ENCODE results near the gene PLEKHM2.

Gene PLEKHM2

DNA sequence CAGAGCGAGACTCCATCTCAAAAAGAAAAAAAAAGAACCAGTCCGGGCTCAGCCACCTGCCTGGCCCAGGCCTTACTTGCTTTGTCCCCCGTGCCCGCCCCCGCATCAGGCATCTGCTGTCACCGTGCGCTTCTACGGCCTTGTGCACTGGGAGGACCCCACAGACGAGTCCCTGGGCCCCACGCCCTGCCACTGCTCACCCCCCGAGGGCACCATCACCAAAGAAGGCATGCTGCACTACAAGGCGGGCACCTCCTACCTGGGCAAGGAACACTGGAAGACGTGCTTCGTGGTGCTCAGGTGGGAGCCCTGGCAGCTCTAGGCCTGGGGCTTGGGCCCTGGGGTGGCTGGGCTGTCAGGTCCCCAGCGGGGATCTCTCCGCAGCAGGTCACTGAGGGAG, 46.3 kb downstream of the PLEKHM2 start:
- Histone ChIP-seq H3K4me1 (ENCODE audit: control insufficient read depth, insufficient read depth, low read length) (peaks cover 4% of the 10 kb centered on the region), H3K4me3 (ENCODE audit: low read length) (no peak overlapping the region), H3K9ac (ENCODE audit: low read length) (no peak overlapping the region), H3K9me3 (ENCODE audit: control insufficient read depth, low read length) (no peaks in the 10 kb centered on the region), H3K36me3 (ENCODE audit: control insufficient read depth, insufficient read depth, low read length, severe bottlenecking) (peaks cover 93% of the 10 kb centered on the region), H3K27me3 (replicated peaks; ENCODE audit: control insufficient read depth, insufficient read depth, low read length) (no peaks in the 10 kb centered on the region)
- no peak for DNase-seq (ENCODE audit: low read depth)

DNA sequence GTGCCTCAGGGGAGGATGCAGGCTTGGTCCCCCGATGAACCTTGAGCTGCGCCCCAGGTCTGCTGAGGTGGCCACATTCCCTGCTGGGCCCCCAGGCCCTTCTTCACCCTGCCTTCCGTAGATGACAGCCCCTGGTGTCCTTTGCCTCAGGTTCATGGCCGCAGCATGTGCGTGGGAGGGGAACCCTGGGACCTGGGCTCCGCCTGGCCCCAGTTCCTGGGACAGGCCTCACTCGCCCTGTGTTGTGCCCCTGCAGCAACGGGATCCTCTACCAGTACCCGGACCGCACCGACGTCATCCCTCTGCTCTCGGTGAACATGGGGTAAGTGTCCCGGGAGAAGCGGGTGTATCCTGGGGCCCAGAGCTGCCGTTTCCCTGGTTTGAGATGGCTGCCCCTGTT, 46.8 kb downstream of the PLEKHM2 start:
- Histone ChIP-seq H3K4me3 (ENCODE audit: low read length) (no peak overlapping the region), H3K27me3 (replicated peaks; ENCODE audit: control insufficient read depth, insufficient read depth, low read length) (no peaks in the 10 kb centered on the region), H3K4me1 (ENCODE audit: control insufficient read depth, insufficient read depth, low read length) (peaks cover 8% of the 10 kb centered on the region), H3K36me3 (ENCODE audit: control insufficient read depth, insufficient read depth, low read length, severe bottlenecking) (peaks cover 88% of the 10 kb centered on the region), H3K9ac (ENCODE audit: low read length) (no peak overlapping the region), H3K9me3 (ENCODE audit: control insufficient read depth, low read length) (no peaks in the 10 kb centered on the region)
- no peak for DNase-seq (ENCODE audit: low read depth)

GRCh38 chr1:15731735-15732685, 47.9 kb downstream of the PLEKHM2 start:
- no peaks in the 10 kb centered on the region for H3K9me3 ChIP-seq (ENCODE audit: control insufficient read depth, low read length)
- no peak for DNase-seq (ENCODE audit: low read depth)
- H3K27me3 ChIP-seq (replicated peaks; ENCODE audit: control insufficient read depth, insufficient read depth, low read length) = no peaks in the 10 kb centered on the region
- H3K4me3 ChIP-seq (ENCODE audit: low read length) = no peak overlapping the region
- H3K4me1 ChIP-seq (ENCODE audit: control insufficient read depth, insufficient read depth, low read length) = peaks cover 12% of the 10 kb centered on the region
- no peak overlapping the region for H3K9ac ChIP-seq (ENCODE audit: low read length)
- H3K36me3 ChIP-seq (ENCODE audit: control insufficient read depth, insufficient read depth, low read length, severe bottlenecking) = peaks cover 77% of the 10 kb centered on the region

GRCh38 chr1:15732686-15733081, 48.6 kb downstream of the PLEKHM2 start:
- Histone ChIP-seq H3K36me3 (ENCODE audit: control insufficient read depth, insufficient read depth, low read length, severe bottlenecking) (peaks cover 70% of the 10 kb centered on the region), H3K27me3 (replicated peaks; ENCODE audit: control insufficient read depth, insufficient read depth, low read length) (no peaks in the 10 kb centered on the region), H3K4me3 (ENCODE audit: low read length) (no peak overlapping the region), H3K4me1 (ENCODE audit: control insufficient read depth, insufficient read depth, low read length) (peaks cover 17% of the 10 kb centered on the region), H3K9ac (ENCODE audit: low read length) (no peak overlapping the region), H3K9me3 (ENCODE audit: control insufficient read depth, low read length) (no peaks in the 10 kb centered on the region)
- DNase-seq (ENCODE audit: low read depth) = no peak

GRCh38 chr1:15733218-15733725, 49.2 kb downstream of the PLEKHM2 start:
- Histone ChIP-seq H3K9me3 (ENCODE audit: control insufficient read depth, low read length) (no peaks in the 10 kb centered on the region), H3K27me3 (replicated peaks; ENCODE audit: control insufficient read depth, insufficient read depth, low read length) (no peaks in the 10 kb centered on the region), H3K4me3 (ENCODE audit: low read length) (no peak overlapping the region), H3K4me1 (ENCODE audit: control insufficient read depth, insufficient read depth, low read length) (peaks cover 17% of the 10 kb centered on the region), H3K9ac (ENCODE audit: low read length) (no peak overlapping the region), H3K36me3 (ENCODE audit: control insufficient read depth, insufficient read depth, low read length, severe bottlenecking) (peaks cover 65% of the 10 kb centered on the region)
- no peak for DNase-seq (ENCODE audit: low read depth)

DNA sequence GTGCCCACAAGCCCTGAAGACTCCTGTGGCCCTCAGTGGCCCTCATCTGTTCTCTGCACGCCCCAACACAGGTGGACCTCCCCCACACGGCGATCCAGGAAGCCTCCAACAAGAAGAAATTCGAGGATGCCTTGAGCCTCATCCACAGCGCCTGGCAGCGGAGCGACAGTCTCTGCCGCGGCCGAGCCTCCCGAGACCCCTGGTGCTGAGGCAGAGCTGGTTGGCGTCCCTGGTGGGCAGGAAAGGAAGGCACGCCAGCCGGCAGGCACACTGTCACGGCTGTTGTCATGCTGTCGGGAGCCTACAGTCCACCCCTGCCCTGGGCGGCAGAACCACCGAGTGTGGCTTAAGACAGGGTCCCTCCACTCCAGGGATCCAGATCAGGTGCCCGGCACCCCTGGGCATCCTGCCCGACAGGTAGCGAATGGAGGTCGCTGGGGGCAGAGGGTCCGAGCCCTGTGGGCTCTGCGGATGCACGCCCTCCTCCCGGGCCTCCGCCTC, 49.7 kb downstream of the PLEKHM2 start:
- H3K36me3 ChIP-seq (ENCODE audit: control insufficient read depth, insufficient read depth, low read length, severe bottlenecking) = peaks cover 60% of the 10 kb centered on the region
- H3K9me3 ChIP-seq (ENCODE audit: control insufficient read depth, low read length) = no peaks in the 10 kb centered on the region
- H3K27me3 ChIP-seq (replicated peaks; ENCODE audit: control insufficient read depth, insufficient read depth, low read length) = no peaks in the 10 kb centered on the region
- H3K9ac ChIP-seq (ENCODE audit: low read length) = no peak overlapping the region
- H3K4me1 ChIP-seq (ENCODE audit: control insufficient read depth, insufficient read depth, low read length) = peaks cover 17% of the 10 kb centered on the region
- DNase-seq (ENCODE audit: low read depth) = no peak
- no peak overlapping the region for H3K4me3 ChIP-seq (ENCODE audit: low read length)

GRCh38 chr1:15734296-15734695, 50.2 kb downstream of the PLEKHM2 start:
- DNase-seq (ENCODE audit: low read depth) = no peak
- no peaks in the 10 kb centered on the region for H3K27me3 ChIP-seq (replicated peaks; ENCODE audit: control insufficient read depth, insufficient read depth, low read length)
- no peaks in the 10 kb centered on the region for H3K9me3 ChIP-seq (ENCODE audit: control insufficient read depth, low read length)
- no peak overlapping the region for H3K9ac ChIP-seq (ENCODE audit: low read length)
- peaks cover 17% of the 10 kb centered on the region for H3K4me1 ChIP-seq (ENCODE audit: control insufficient read depth, insufficient read depth, low read length)
- peaks cover 54% of the 10 kb centered on the region for H3K36me3 ChIP-seq (ENCODE audit: control insufficient read depth, insufficient read depth, low read length, severe bottlenecking)
- H3K4me3 ChIP-seq (ENCODE audit: low read length) = no peak overlapping the region

DNA sequence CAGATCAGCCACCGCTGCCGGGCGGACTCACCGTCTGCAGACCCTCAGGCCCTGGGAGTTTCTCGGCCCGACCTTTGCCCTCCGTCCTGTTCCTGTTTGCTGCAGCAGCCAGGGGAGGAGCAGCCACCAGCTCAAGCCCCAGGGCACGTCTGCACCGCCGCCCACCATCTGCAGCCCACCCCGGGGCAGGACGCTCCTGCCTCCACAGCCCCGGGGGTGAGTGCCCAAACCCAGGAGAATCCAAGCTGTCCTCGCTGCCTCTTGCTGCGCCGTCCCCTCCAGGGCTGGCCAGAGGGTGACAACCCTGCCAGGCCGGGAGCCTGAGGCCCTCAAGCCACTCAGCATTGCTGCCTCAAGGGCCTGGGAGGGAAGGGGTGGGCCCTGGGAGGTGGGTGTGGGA, 50.8 kb downstream of the PLEKHM2 start:
- H3K4me3 ChIP-seq (ENCODE audit: low read length) = no peak overlapping the region
- peaks cover 49% of the 10 kb centered on the region for H3K36me3 ChIP-seq (ENCODE audit: control insufficient read depth, insufficient read depth, low read length, severe bottlenecking)
- DNase-seq (ENCODE audit: low read depth) = no peak
- no peak overlapping the region for H3K9ac ChIP-seq (ENCODE audit: low read length)
- no peaks in the 10 kb centered on the region for H3K27me3 ChIP-seq (replicated peaks; ENCODE audit: control insufficient read depth, insufficient read depth, low read length)
- H3K9me3 ChIP-seq (ENCODE audit: control insufficient read depth, low read length) = no peaks in the 10 kb centered on the region
- peaks cover 17% of the 10 kb centered on the region for H3K4me1 ChIP-seq (ENCODE audit: control insufficient read depth, insufficient read depth, low read length)

- no peaks in the 10 kb centered on the region for H3K27me3 ChIP-seq (replicated peaks; ENCODE audit: control insufficient read depth, insufficient read depth, low read length)
- no peak overlapping the region for H3K9ac ChIP-seq (ENCODE audit: low read length)
- peaks cover 17% of the 10 kb centered on the region for H3K4me1 ChIP-seq (ENCODE audit: control insufficient read depth, insufficient read depth, low read length)
- DNase-seq (ENCODE audit: low read depth) = no peak
- no peaks in the 10 kb centered on the region for H3K9me3 ChIP-seq (ENCODE audit: control insufficient read depth, low read length)
- H3K36me3 ChIP-seq (ENCODE audit: control insufficient read depth, insufficient read depth, low read length, severe bottlenecking) = peaks cover 47% of the 10 kb centered on the region
- H3K4me3 ChIP-seq (ENCODE audit: low read length) = no peak overlapping the region
Measured at GRCh38 chr1:15735304-15736037, 51.4 kb downstream of the PLEKHM2 start.

DNA sequence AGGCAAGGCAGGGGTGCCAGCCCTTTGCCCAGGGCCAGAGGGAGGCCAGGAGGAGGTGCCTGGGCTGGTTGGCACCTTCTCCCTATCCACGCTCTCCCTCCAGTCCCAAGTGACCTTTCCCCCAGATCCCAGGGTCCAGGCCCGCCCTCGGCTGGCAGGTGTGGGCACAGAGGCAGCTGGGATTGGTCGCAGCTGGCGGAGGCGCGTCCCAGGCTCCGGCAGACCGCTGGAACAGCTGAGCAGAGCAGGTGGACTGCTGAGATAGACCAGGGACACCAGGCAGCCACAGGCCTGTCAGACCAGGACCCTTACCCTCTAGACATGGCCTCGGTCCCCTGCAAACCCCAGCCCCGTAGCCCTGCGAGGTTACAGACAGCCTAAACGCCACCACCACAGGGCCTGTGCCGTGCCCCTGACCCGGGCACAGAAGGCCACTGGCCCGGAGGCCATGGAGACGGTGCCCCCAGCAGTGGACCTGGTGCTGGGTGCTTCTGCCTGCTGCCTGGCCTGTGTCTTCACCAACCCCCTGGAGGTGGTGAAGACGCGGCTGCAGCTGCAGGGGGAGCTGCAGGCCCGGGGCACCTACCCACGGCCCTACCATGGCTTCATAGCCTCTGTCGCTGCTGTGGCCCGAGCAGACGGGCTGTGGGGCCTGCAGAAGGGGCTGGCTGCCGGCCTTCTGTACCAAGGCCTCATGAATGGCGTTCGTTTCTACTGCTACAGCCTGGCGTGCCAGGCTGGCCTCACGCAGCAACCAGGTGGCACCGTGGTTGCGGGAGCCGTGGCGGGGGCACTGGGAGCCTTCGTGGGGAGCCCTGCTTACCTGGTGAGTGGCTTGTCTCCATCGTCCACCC, 52.1 kb downstream of the PLEKHM2 start, which contains the start of gene SLC25A34:
TSS of gene SLC25A34 (plus strand) at position 221 of the 854 bp plus-strand sequence. CDS start at position 449, 228 bp downstream.
- no peak for DNase-seq (ENCODE audit: low read depth)
- H3K4me1 ChIP-seq (ENCODE audit: control insufficient read depth, insufficient read depth, low read length) = peaks cover 17% of the 10 kb centered on the region

More for the DNA sequence above, 52.1 kb downstream of the PLEKHM2 start, which contains the start of gene SLC25A34:
- Histone ChIP-seq H3K9ac (ENCODE audit: low read length) (no peak within 1 kb of the TSS), H3K9me3 (ENCODE audit: control insufficient read depth, low read length) (no peaks in the 10 kb centered on the region), H3K36me3 (ENCODE audit: control insufficient read depth, insufficient read depth, low read length, severe bottlenecking) (peaks cover 39% of the 10 kb centered on the region), H3K4me3 (ENCODE audit: low read length) (no peak within 1 kb of the TSS), H3K27me3 (replicated peaks; ENCODE audit: control insufficient read depth, insufficient read depth, low read length) (no peaks in the 10 kb centered on the region)
